Mammary epithelial cell (primary cell): ENCODE results near the gene TMEM163.

Experiments used
- CTCF ChIP-seq, 2 donors: IDR thresholded peaks in 1 of 2; conservative IDR thresholded peaks in 1 of 2; 2 replicates each; pipeline ENCODE4 v1.5.1; 2011 to 2012; ENCODE audit warnings: inconsistent platforms in 2 of 2, low read length in 2 of 2, mild to moderate bottlenecking in 2 of 2, control low read depth in 1 of 2, low read depth in 1 of 2; ENCODE audit not compliant: insufficient read depth in 1 of 2; ENCODE audit errors: extremely low read depth in 1 of 2
- EZH2 ChIP-seq: IDR thresholded peaks from 2 replicates; pipeline ENCODE4 v1.6.1; 2012; ENCODE audit warnings: low read length, inconsistent platforms, borderline replicate concordance

- TF ChIP-seq CTCF (conservative IDR thresholded peaks at IDR 0.05 in 1 of 2, IDR thresholded peaks at IDR 0.05 in 1 of 2; ENCODE audit: extremely low read depth in 1 of 2, insufficient read depth in 1 of 2, low read depth in 1 of 2, low read length in 2 of 2) (no peak), EZH2 (no peak)
These were observed 272.8 kb downstream of the TMEM163 start for GRCh38 chr2:134445985-134446382.
